Caco-2 (cell line): Measurements from ENCODE around the gene TMEM260. TPM values are rescaled to one million over a fixed set of nuclear protein-coding genes. Genes with fewer than 3 reads are reported as not detected.

ENCODE experiments used
- BruUV-seq: library from RNA; stranded (reverse); fragments of 400-500 nt; replicated peaks from 2 replicates; lab custom pipeline; 2021; lab: Mats Ljungman, UMichigan
- CTCF ChIA-PET: fragments of 300-600 bp; sonication (Branson Sonifier 250); formaldehyde crosslinking; loops from one replicate; lab custom pipeline; 2022; ENCODE audit warnings: antibody characterized with exemption; lab: Charles Lee
- POLR2A ChIA-PET: fragments of 300-600 bp; sonication (Branson Sonifier 250); formaldehyde crosslinking; loops from one replicate; lab custom pipeline; 2022; ENCODE audit warnings: antibody characterized with exemption; lab: Charles Lee
- DNase-seq, 2 experiments: peaks; one replicate each; pipeline versions ENCODE4 v3.0.0 to v3.0.0-alpha.2; 2020 to 2022
- H3K27me3 ChIP-seq: replicated peaks from 2 replicates; pipeline ENCODE4 v1.6.0; 2011; ENCODE audit warnings: low read length; ENCODE audit not compliant: control insufficient read depth, insufficient read depth
- H3K36me3 ChIP-seq: 2 replicates; pipeline ENCODE4 v1.5.1; 2011; ENCODE audit warnings: low read length; ENCODE audit not compliant: control insufficient read depth, insufficient read depth
- H3K4me1 ChIP-seq: fragments of 250-450 bp; sonication (Bioruptor Pico); 2 replicates; pipeline ENCODE4 v1.5.1; 2020; ENCODE audit warnings: mild to moderate bottlenecking
- H3K4me3 ChIP-seq: 2 replicates; pipeline ENCODE4 v1.5.1; 2011; ENCODE audit warnings: low read depth, mild to moderate bottlenecking, control low read depth, low read length
- H3K9me3 ChIP-seq: fragments of 250-450 bp; sonication (Bioruptor Pico); 2 replicates; pipeline ENCODE4 v1.5.1; 2020; ENCODE audit warnings: mild to moderate bottlenecking, moderate library complexity
- H3K27ac Mint-ChIP-seq: one replicate; pipeline ENCODE4 v1.8.0; 2022; ENCODE audit warnings: mixed read lengths; ENCODE audit not compliant: unreplicated experiment
- H3K27me3 Mint-ChIP-seq: one replicate; pipeline ENCODE4 v1.8.0; 2022; ENCODE audit warnings: mixed read lengths; ENCODE audit not compliant: insufficient read depth, unreplicated experiment
- H3K36me3 Mint-ChIP-seq: one replicate; pipeline ENCODE4 v1.8.0; 2022; ENCODE audit warnings: mild to moderate bottlenecking, mixed read lengths; ENCODE audit not compliant: insufficient read depth, unreplicated experiment
- H3K4me1 Mint-ChIP-seq: one replicate; pipeline ENCODE4 v1.8.0; 2022; ENCODE audit warnings: low read depth, mixed read lengths; ENCODE audit not compliant: unreplicated experiment
- H3K4me3 Mint-ChIP-seq: one replicate; pipeline ENCODE4 v1.8.0; 2022; ENCODE audit warnings: mild to moderate bottlenecking, moderate library complexity, mixed read lengths; ENCODE audit not compliant: unreplicated experiment
- H3K9me3 Mint-ChIP-seq: one replicate; pipeline ENCODE4 v1.8.0; 2022; ENCODE audit warnings: mixed read lengths; ENCODE audit not compliant: unreplicated experiment
- CTCF ChIP-seq, 2 experiments: fragments of 200-600 bp in 1 of 2; IDR thresholded peaks; 1 replicate in 1 of 2; 2 replicates in 1 of 2; pipeline versions ENCODE4 v1.5.1 to v1.8.0; 2011 to 2022; ENCODE audit warnings: antibody characterized with exemption in 1 of 2, control low read depth in 1 of 2, inconsistent platforms in 1 of 2, low read depth in 1 of 2, low read length in 1 of 2, mild to moderate bottlenecking in 1 of 2, moderate library complexity in 1 of 2; ENCODE audit not compliant: insufficient read depth in 1 of 2, severe bottlenecking in 1 of 2, unreplicated experiment in 1 of 2
- intact Hi-C: fragments of 100-400 bp; cut with micrococcal nuclease; formaldehyde crosslinking; loops from one replicate; pipeline ENCODE4 v1.10.0; 2022; ENCODE audit not compliant: unreplicated experiment
- total RNA-seq: library from RNA; stranded (reverse); gene quantifications from 2 replicates; pipeline ENCODE4 v1.2.3, GENCODE V29; 2022

Gene TMEM260
- total RNA-seq, 1 experiment from 2014 or later = 32.3 TPM

- intact Hi-C loops = loop anchor here (1.0 to 10.0 kb wide), 6 partner anchors 103 to 635 kb away; no protein-coding TSS in a partner anchor
- Histone ChIP-seq H3K27me3 (no peaks in the 10 kb centered on the region), H3K4me3 (no peak overlapping the region), H3K36me3 (no peaks in the 10 kb centered on the region), H3K9me3 (0 out of 2 replicates have a peak, but pooled peaks cover 6% of the 10 kb centered on the region), H3K4me1 (peaks cover 35% of the 10 kb centered on the region)
- CTCF ChIA-PET = no interaction called here
- POLR2A ChIA-PET = no interaction called here
- H3K36me3 Mint-ChIP-seq = peaks cover 17% of the 10 kb centered on the region
- H3K27ac Mint-ChIP-seq = peak overlapping the region; percentile 14
- peak; percentile 70 to 78 for TF ChIP-seq CTCF (IDR thresholded peaks at IDR 0.05; ENCODE audit: insufficient read depth in 1 of 2, low read depth in 1 of 2, low read length in 1 of 2, severe bottlenecking in 1 of 2, unreplicated experiment in 1 of 2)
- no TSS peak for BruUV-seq
- H3K27me3 Mint-ChIP-seq = no peaks in the 10 kb centered on the region
- H3K4me1 Mint-ChIP-seq = peaks cover 37% of the 10 kb centered on the region
- peak in 1 of 2 experiments; percentile 56 for DNase-seq
- H3K4me3 Mint-ChIP-seq = peak overlapping the region; percentile 48
- peaks cover 12% of the 10 kb centered on the region for H3K9me3 Mint-ChIP-seq
These were observed 80.5 kb downstream of the TMEM260 start for GRCh38 chr14:56659964-56660551.

GRCh38 chr14:56660677-56661389 is 81.2 kb downstream of the TMEM260 start:
- Mint-ChIP-seq H3K9me3 (peaks cover 20% of the 10 kb centered on the region), H3K27ac (peak overlapping the region; percentile 14)
- H3K4me1 ChIP-seq = peaks cover 42% of the 10 kb centered on the region

More at GRCh38 chr14:56660677-56661389, 81.2 kb downstream of the TMEM260 start:
- peaks cover 45% of the 10 kb centered on the region for H3K4me1 Mint-ChIP-seq
- TF ChIP-seq CTCF (IDR thresholded peaks at IDR 0.05; ENCODE audit: insufficient read depth in 1 of 2, low read depth in 1 of 2, low read length in 1 of 2, severe bottlenecking in 1 of 2, unreplicated experiment in 1 of 2) = no peak
- no peaks in the 10 kb centered on the region for H3K27me3 Mint-ChIP-seq
- Histone ChIP-seq H3K9me3 (peaks cover 6% of the 10 kb centered on the region; the same call in 1 of the 2 replicates), H3K4me3 (no peak overlapping the region), H3K36me3 (no peaks in the 10 kb centered on the region), H3K27me3 (no peaks in the 10 kb centered on the region)
- no TSS peak for BruUV-seq
- H3K4me3 Mint-ChIP-seq = no peak overlapping the region
- H3K36me3 Mint-ChIP-seq = peaks cover 24% of the 10 kb centered on the region
- ChIA-PET CTCF (no interaction called here), POLR2A (no interaction called here)
- DNase-seq = no peak
- intact Hi-C loops = loop anchor here (1.0 to 10.0 kb wide), 6 partner anchors 104 to 634 kb away; no protein-coding TSS in a partner anchor
